Mammary epithelial cell (primary cell): ENCODE measurements around the gene HYAL4.

Experiments used
- EZH2 ChIP-seq: IDR thresholded peaks from 2 replicates; pipeline ENCODE4 v1.6.1; 2012; ENCODE audit warnings: low read length, inconsistent platforms, borderline replicate concordance
- TF ChIP-seq, protein P1 (sequence below), 2 donors: IDR thresholded peaks in 1 of 2; conservative IDR thresholded peaks in 1 of 2; 2 replicates each; pipeline ENCODE4 v1.5.1; 2011 to 2012; ENCODE audit warnings: inconsistent platforms in 2 of 2, low read length in 2 of 2, mild to moderate bottlenecking in 2 of 2, control low read depth in 1 of 2, low read depth in 1 of 2; ENCODE audit not compliant: insufficient read depth in 1 of 2; ENCODE audit errors: extremely low read depth in 1 of 2

- TF ChIP-seq, protein P1, sequence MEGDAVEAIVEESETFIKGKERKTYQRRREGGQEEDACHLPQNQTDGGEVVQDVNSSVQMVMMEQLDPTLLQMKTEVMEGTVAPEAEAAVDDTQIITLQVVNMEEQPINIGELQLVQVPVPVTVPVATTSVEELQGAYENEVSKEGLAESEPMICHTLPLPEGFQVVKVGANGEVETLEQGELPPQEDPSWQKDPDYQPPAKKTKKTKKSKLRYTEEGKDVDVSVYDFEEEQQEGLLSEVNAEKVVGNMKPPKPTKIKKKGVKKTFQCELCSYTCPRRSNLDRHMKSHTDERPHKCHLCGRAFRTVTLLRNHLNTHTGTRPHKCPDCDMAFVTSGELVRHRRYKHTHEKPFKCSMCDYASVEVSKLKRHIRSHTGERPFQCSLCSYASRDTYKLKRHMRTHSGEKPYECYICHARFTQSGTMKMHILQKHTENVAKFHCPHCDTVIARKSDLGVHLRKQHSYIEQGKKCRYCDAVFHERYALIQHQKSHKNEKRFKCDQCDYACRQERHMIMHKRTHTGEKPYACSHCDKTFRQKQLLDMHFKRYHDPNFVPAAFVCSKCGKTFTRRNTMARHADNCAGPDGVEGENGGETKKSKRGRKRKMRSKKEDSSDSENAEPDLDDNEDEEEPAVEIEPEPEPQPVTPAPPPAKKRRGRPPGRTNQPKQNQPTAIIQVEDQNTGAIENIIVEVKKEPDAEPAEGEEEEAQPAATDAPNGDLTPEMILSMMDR (conservative IDR thresholded peaks at IDR 0.05 in 1 of 2, IDR thresholded peaks at IDR 0.05 in 1 of 2; ENCODE audit: extremely low read depth in 1 of 2, insufficient read depth in 1 of 2, low read depth in 1 of 2, low read length in 2 of 2) = no peak
- no peak for TF ChIP-seq EZH2
Measured at GRCh38 chr7:123863461-123863860, 18.5 kb downstream of the HYAL4 start.
